Measurements from ENCODE around the gene CRTC1.

DNA sequence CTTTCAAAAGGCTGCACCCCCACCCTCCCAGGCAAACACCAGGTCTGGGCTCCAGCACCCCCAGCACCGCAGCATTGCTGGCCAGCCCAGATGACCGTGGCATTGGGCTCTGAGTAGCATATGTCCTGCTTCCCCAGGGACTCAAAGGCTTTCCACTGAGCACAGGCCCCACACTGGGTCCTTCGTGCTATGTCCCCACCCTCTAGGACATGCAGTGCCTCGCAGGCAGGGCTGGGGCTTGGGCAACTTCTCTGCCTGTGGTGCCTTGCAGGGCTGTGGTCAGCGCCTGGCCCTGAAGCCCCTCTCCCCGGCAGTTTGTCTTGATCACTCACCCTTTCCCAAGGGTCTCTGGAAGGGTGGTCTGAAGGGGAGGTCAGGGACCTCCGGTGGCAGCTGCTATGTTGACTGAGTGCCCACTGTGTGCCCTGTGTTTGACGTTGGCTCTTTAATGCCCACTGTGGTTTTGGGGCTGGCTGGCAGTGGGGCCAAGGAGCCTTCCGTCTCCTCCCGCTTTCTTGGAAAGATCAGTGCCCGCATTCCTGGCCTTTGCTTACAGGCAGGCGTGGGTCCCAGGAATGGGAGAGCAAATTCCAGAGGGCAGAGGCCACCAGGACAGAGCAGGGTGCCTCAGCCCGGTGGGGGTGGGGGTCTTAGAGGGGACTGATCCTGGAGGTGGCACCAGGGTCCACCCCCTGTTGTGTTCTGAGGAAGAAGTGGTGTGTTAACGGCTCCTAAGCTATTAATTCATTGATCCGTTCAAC is 20.3 kb upstream of the CRTC1 start:
- TF ChIP-seq, protein P1, sequence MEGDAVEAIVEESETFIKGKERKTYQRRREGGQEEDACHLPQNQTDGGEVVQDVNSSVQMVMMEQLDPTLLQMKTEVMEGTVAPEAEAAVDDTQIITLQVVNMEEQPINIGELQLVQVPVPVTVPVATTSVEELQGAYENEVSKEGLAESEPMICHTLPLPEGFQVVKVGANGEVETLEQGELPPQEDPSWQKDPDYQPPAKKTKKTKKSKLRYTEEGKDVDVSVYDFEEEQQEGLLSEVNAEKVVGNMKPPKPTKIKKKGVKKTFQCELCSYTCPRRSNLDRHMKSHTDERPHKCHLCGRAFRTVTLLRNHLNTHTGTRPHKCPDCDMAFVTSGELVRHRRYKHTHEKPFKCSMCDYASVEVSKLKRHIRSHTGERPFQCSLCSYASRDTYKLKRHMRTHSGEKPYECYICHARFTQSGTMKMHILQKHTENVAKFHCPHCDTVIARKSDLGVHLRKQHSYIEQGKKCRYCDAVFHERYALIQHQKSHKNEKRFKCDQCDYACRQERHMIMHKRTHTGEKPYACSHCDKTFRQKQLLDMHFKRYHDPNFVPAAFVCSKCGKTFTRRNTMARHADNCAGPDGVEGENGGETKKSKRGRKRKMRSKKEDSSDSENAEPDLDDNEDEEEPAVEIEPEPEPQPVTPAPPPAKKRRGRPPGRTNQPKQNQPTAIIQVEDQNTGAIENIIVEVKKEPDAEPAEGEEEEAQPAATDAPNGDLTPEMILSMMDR (IDR thresholded peaks at IDR 0.05), result no peak
- no peak for TF ChIP-seq POLR2A (IDR thresholded peaks at IDR 0.05)
